Endothelial cell of umbilical vein (primary cell): ENCODE data around the gene ANAPC7.

Experiments used
- EZH2 ChIP-seq: IDR thresholded peaks from 2 replicates; pipeline ENCODE4 v1.6.1; 2012; ENCODE audit warnings: borderline replicate concordance, low read depth, mild to moderate bottlenecking, moderate library complexity, low read length, inconsistent platforms; ENCODE audit not compliant: severe bottlenecking
- FOS ChIP-seq: IDR thresholded peaks from 2 replicates; pipeline ENCODE4 v1.6.1; 2011; ENCODE audit warnings: mild to moderate bottlenecking, low read length, moderate library complexity, borderline replicate concordance; ENCODE audit not compliant: insufficient read depth
- GATA2 ChIP-seq: IDR thresholded peaks from 2 replicates; pipeline ENCODE4 v1.7.0; 2011; ENCODE audit warnings: low read depth, mild to moderate bottlenecking, moderate library complexity, mixed read lengths, low read length; ENCODE audit not compliant: insufficient read length, insufficient read depth
- POLR2A ChIP-seq: IDR thresholded peaks from 2 replicates; pipeline ENCODE4 v1.6.1; 2012; ENCODE audit warnings: low read depth, mild to moderate bottlenecking, control low read depth, low read length
- POLR2AphosphoS5 ChIP-seq: IDR thresholded peaks from 2 replicates; pipeline ENCODE4 v1.6.1; 2012; ENCODE audit warnings: low read depth, mild to moderate bottlenecking, control low read depth, low read length, moderate library complexity; ENCODE audit not compliant: insufficient read depth
- TF ChIP-seq, protein P1 (sequence below), 2 donors: IDR thresholded peaks; 1 replicate in 1 of 2; 2 replicates in 1 of 2; pipeline ENCODE4 v1.5.1; 2011; ENCODE audit warnings: low read length in 2 of 2, mild to moderate bottlenecking in 2 of 2, moderate library complexity in 2 of 2, control low read depth in 1 of 2, inconsistent platforms in 1 of 2, low read depth in 1 of 2; ENCODE audit not compliant: insufficient read depth in 1 of 2; ENCODE audit errors: extremely low read depth in 1 of 2
- TF ChIP-seq, protein P2 (sequence below): IDR thresholded peaks from 2 replicates; pipeline ENCODE4 v1.6.1; 2011; ENCODE audit not compliant: insufficient read depth, insufficient read length

DNA sequence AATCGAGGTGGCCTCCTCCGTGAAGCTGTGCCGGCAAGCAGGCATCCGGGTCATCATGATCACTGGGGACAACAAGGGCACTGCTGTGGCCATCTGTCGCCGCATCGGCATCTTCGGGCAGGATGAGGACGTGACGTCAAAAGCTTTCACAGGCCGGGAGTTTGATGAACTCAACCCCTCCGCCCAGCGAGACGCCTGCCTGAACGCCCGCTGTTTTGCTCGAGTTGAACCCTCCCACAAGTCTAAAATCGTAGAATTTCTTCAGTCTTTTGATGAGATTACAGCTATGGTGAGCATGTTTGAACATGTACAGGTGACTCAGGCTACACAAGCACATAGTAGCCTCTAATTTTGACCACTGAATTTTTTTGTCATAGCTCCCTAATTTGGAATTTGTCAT lies 62.8 kb downstream of the ANAPC7 start:
- TF ChIP-seq GATA2 = no peak
- TF ChIP-seq, protein P1, sequence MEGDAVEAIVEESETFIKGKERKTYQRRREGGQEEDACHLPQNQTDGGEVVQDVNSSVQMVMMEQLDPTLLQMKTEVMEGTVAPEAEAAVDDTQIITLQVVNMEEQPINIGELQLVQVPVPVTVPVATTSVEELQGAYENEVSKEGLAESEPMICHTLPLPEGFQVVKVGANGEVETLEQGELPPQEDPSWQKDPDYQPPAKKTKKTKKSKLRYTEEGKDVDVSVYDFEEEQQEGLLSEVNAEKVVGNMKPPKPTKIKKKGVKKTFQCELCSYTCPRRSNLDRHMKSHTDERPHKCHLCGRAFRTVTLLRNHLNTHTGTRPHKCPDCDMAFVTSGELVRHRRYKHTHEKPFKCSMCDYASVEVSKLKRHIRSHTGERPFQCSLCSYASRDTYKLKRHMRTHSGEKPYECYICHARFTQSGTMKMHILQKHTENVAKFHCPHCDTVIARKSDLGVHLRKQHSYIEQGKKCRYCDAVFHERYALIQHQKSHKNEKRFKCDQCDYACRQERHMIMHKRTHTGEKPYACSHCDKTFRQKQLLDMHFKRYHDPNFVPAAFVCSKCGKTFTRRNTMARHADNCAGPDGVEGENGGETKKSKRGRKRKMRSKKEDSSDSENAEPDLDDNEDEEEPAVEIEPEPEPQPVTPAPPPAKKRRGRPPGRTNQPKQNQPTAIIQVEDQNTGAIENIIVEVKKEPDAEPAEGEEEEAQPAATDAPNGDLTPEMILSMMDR (IDR thresholded peaks at IDR 0.05; ENCODE audit: extremely low read depth in 1 of 2, insufficient read depth in 1 of 2, low read depth in 1 of 2, low read length in 2 of 2) = no peak
- no peak for TF ChIP-seq POLR2AphosphoS5
- TF ChIP-seq EZH2 = no peak
- no peak for TF ChIP-seq POLR2A
- TF ChIP-seq, protein P2, sequence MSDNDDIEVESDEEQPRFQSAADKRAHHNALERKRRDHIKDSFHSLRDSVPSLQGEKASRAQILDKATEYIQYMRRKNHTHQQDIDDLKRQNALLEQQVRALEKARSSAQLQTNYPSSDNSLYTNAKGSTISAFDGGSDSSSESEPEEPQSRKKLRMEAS = no peak
- TF ChIP-seq FOS = no peak
